ENCODE data around the gene TERT. TPM values are rescaled to one million over a fixed set of nuclear protein-coding genes. Genes with fewer than 3 reads are reported as not detected.

TERT gene
- total and polyA plus RNA-seq, 2 of the 13 experiments (the other 11 are each of a cell fraction or from before 2014, with no cell fraction given): 4.3 to 5.9 TPM

- no peak for TF ChIP-seq NFAT5 (CRISPR knock-in tag; IDR thresholded peaks at IDR 0.05)
- no peak for TF ChIP-seq ZNF160 (CRISPR knock-in tag; IDR thresholded peaks at IDR 0.05)
Observed at GRCh38 chr5:1266791-1267190, 28.1 kb downstream of the TERT start (continued).

- H3K4me2 ChIP-seq (ENCODE audit: low read depth, low read length): no peak overlapping the region
- FAIRE-seq (no peak), DNase-seq (ENCODE audit: low spot score) (no peak), ATAC-seq (no peak; the same call in 2 of the 3 replicates)
- in situ Hi-C loops (cut with HindIII; ENCODE audit: extremely low pct_ligation_motif_present, low pct_unique_long_range_greater_than_20kb): no loop called here
- H4K20me1 ChIP-seq (ENCODE audit: insufficient read depth, low read length): no peaks in the 10 kb centered on the region
- 76% methylated on average over 24 of the region's 40 CpGs for WGBS (ENCODE audit: low lambda C conversion rate)
- no peak overlapping the region for H3K4me3 ChIP-seq (replicated peaks in 1 of 3; ENCODE audit: insufficient read depth in 1 of 3, low read depth in 2 of 3, low read length in 3 of 3)
- H3K9me3 ChIP-seq (ENCODE audit: low read length): no peaks in the 10 kb centered on the region
- BruUV-seq (replicated peaks): no TSS peak
- no peak overlapping the region for H3K27ac ChIP-seq (ENCODE audit: extremely low read length, insufficient read depth, low read length)
- CTCF ChIA-PET (ENCODE audit: low intra/inter-chr PET ratio, low total read pairs): no interaction called here
- H3K9ac ChIP-seq (ENCODE audit: insufficient read depth, low read depth, low read length): no peak overlapping the region
- peaks cover 1 to 11% of the 10 kb centered on the region in 2 experiments; a peak in 1 of 5 replicates for H3K27me3 ChIP-seq (ENCODE audit: control insufficient read depth in 1 of 2, insufficient read depth in 2 of 2, low read length in 2 of 2)
- H3K79me2 ChIP-seq (ENCODE audit: insufficient read depth, low read length): no peaks in the 10 kb centered on the region
- POLR2A ChIA-PET: no interaction called here
- H3K36me3 ChIP-seq (replicated peaks in 1 of 2; ENCODE audit: control insufficient read depth in 1 of 2, insufficient read depth in 2 of 2, low read length in 2 of 2): peaks cover 0 to 2% of the 10 kb centered on the region in 2 experiments; a peak in 1 of 5 replicates
- intact Hi-C loops (cut with micrococcal nuclease; ENCODE audit: unreplicated experiment): no loop called here
- no peak overlapping the region for H2AFZ ChIP-seq (ENCODE audit: low read length)
- no peaks in the 10 kb centered on the region for H3K4me1 ChIP-seq (ENCODE audit: insufficient read depth, low read length)
- TF ChIP-seq JUNB (CRISPR knock-in tag; IDR thresholded peaks at IDR 0.05; ENCODE audit: borderline replicate concordance) (no peak), ZNF33A (CRISPR knock-in tag; IDR thresholded peaks at IDR 0.05; ENCODE audit: borderline replicate concordance) (no peak), BCL3 (CRISPR knock-in tag; IDR thresholded peaks at IDR 0.05) (no peak), CAMTA2 (CRISPR knock-in tag; IDR thresholded peaks at IDR 0.05; ENCODE audit: borderline replicate concordance) (no peak), HDAC1 (CRISPR knock-in tag; IDR thresholded peaks at IDR 0.05) (no peak), ZSCAN22 (CRISPR knock-in tag; IDR thresholded peaks at IDR 0.05) (no peak), RFX3 (CRISPR knock-in tag; IDR thresholded peaks at IDR 0.05) (no peak)
Observed at GRCh38 chr5:1265461-1266455, 29.1 kb downstream of the TERT start.

Measured in HepG2 (cell line).